HG03025 (cell line): ENCODE measurements around the gene ALKBH8.
"Not testable (repeated sequence)": the region's sequence is repeated elsewhere in the genome, so short reads cannot be mapped to it uniquely, and the experiment has no call there.

ENCODE experiments used
- ATAC-seq: cut with Tn5 transposase; IDR thresholded peaks from one replicate; pipeline ENCODE4 v1.9.1; 2021; ENCODE audit warnings: mild to moderate bottlenecking, moderate library complexity; ENCODE audit not compliant: unreplicated experiment, low FRiP score

ALKBH8 gene

DNA sequence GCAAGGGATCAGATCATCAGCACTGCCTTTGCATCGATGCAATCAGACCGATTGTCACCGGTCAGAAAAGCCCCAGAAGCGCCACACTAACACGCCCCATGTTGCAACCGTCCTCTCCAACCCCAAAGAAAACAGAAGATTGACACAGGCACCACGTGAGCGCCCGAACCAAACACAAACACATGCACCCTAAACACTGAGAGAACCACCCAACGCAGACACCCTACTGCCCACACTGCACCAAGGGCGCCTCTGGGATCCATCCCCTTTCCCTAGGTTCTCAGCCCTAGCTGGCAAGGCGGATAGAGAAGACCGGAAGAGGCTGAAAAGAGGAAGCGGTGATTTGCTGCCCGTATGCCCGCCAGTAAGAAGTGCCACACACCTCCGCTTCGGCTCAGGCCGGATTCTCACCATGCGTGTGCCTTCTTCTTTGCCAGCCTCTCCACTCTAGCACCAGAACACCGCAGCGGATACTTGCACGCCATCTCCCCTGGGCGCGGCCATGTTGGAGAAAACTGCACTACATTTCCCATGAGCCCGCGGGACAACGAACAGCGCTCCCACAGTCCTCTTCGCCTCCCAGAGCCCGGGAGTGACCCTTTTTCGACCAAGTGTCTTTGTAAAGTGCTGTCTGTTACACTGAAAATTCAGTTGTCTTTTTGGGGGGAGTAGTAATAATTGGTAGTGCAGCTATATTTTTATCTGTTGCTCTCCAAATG, at the start of gene ALKBH8:
Gene ALKBH8 (minus strand): TSS at position 517 of the 719 bp plus-strand sequence. CDS start 4,842 bp downstream, outside the sequence.
- peak; percentile 82 for ATAC-seq

GRCh38 chr11:107612445-107612844, 46.9 kb upstream of the ALKBH8 start:
- ATAC-seq: no peak

DNA sequence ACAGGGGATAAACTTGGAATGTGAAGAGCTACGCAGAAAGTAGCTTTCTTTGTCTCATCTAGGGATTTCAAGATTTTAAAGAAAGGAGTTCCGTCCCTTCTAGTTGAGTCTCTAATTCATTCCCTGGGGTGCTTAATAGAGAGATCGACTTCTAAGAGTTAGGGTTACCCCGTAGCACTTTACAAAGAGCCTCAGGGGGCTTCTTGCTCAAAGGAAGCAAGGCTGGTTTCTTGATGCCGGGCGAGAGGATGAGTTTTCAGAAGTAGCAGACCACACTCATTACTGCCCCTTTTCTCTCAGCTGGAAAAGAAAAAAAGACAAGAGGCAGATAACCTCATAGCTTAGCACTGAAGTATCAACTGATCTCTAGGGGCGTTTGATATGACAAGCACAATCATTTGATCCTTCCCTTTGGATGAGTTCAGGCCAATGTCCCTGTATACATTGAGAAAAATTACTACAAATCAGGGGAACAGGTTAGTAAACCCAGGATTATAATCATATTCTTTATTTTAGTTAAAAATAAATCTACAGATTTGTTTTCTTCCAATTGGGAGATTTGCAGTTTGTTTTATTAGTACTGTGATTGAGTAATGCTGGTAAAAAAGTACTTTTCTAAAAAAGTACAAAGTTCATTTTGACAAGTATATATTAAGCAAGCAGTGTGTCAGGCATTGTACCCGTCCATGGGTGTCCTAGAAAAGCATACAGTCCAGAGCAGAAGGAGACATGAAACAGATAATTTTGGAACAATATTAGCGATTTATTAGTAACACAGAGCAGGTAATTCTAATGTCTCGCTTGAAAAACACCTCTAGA, 44.1 kb upstream of the ALKBH8 start:
- ATAC-seq: no peak

GRCh38 chr11:107608809-107609208, 43.3 kb upstream of the ALKBH8 start:
- no peak for ATAC-seq

DNA sequence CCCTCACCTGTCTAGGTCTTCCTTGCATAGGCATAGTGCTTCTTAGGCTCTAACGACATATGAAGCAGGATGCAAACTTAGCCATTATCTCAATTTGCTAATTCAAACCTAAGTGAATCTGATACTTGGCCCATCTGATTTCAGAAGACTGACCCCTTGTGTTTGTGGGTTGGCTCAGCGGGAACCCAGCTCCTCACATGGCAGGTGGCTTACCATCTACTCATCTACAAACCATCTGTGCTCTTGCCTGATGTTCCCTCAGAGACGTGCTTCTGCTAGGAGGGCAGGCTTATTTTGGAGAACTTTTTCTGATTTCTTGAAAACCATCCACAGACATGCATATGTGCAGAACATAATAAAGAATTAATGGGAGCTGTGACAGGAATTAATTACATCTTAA, 40.6 kb upstream of the ALKBH8 start:
- no peak for ATAC-seq

- ATAC-seq: no peak
Observed at GRCh38 chr11:107605061-107606006, 39.8 kb upstream of the ALKBH8 start.

GRCh38 chr11:107598225-107599139, 32.9 kb upstream of the ALKBH8 start:
- no peak for ATAC-seq

- ATAC-seq: no peak
Observed at GRCh38 chr11:107594736-107595135, 29.2 kb upstream of the ALKBH8 start.

DNA sequence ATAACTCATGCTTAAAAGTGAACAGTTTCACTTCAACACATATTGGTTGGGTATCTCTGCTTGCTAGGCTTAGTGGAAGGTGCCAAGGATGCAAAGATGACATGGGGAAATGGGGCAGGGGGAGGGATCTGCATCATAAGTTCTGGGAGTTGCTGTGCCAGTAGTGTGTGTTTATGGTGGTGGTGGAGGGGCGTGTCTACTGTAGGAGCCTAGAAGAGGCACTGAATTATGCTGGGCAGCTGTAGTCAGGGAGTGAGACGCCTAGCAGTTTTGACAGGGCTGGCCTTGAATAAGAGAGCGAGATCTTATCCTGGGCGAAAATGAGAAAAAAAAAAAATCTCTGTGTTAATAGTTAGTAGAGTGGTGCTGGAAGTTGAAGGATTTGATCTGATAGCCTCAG, 28.4 kb upstream of the ALKBH8 start:
- ATAC-seq: no peak

DNA sequence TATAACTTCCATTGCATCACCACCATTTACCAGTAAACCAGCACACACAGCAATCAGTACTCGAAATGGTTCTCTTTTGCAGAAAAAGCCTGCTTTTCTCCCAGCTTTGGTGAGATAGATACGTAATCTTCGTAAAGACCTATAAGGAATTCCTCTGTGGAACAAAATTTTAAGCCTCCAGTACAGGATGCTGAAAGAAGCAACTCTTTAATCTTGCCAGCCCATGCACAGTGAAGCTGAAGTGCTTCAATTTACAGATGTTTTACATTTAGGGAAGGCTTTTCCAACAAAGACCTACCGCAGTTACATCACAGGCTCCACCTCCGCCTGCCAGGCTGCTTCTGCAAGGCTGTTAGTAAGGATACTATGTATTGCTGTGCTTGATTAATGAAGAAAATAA, 27.3 kb upstream of the ALKBH8 start:
- ATAC-seq: no peak

DNA sequence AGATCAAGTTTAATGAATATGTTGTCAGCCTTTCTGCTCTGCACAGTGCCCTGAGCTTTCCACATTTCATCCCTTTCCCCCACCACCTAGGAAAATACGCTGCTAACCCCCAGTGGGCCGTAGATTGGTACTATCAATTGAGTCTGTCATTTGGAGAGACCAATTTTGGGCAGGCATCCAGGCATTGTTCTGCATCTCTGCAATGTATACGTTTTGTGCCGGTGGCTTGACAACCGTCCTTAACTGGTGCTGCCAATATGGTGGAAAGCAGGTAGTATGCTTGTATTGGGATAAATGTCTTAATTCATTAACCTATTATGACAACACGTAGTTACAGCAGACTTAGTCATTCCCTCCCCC, 26.7 kb upstream of the ALKBH8 start:
- no peak for ATAC-seq

GRCh38 chr11:107591378-107592230, 26.1 kb upstream of the ALKBH8 start:
- no peak for ATAC-seq

DNA sequence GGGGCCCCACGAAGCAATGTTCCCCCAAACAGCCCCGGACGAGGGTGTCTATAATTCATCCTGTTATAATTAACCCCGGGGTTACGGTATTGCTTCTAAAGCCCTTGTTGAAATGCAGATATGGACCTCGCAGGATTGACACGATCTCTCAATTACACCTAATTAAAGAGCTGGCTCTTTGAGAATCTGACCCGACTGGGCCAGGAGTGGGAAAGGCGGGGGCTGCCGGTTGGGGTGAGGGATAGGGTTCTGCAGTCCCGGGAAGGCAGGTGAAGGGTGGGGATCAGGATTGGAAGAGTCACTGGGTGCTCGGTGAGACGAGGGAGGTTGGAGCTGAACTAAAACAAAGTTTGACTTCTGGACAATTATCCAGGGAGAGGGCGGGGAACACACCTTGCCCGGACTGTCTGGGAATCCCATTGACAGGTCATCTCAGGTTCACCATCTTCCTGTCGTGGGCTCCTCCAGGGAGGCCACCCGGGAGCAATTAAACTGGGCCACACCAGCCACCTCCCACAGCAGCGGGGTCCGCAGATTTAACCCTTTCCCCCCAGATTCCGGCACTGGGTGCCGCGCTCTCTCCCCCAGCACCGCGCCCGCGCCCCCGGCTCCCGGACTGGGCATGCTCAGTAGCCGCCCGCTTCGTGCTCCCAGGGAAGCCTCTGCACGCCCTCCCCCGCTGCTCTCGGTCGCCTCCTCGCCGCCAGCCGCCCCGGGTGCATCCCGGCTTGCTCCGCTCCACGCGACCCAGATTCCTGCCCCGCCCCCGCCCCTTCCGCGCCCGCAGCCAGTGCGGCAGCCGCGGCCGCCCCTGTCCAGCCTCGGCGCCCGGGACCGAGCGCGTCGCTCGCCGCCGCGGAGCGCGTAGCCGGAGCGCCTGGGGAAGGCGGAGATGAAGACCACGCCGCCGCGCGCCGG, 25.2 kb upstream of the ALKBH8 start, which contains the start of gene ELMOD1:
Gene ELMOD1 (plus strand): TSS at position 688 of the 918 bp plus-strand sequence. CDS start 27,043 bp downstream, outside the sequence.
- ATAC-seq: no peak

DNA sequence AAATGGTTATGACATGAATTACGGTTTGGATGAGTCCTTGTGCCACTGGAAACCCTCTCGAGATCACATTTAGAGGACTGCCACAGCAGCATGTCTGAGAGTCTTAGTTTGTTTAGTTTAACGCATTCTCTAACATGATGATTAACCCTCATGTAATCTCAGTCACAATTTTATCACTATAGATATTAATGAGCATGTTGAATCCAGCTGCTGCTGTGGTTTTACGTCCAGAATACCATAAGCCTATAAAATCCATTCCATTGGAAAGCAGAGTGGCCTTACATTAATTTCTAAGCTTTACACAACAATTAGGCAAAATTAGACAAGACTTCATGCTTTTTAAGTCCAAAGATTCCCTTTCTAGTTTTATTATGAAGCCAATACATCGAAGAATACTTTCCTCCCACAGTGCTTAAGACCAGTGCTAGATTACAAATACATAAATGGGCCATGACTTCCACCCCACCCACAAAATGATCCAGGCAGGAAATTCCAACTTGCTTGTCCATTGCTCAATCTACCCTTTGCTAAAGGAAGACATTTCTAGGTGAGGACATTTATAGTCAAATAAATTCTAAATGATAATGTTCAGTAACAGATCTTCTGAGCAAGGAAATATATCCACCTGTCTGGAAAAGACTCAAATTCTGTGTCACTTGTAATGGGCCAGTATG, 21.9 kb upstream of the ALKBH8 start:
- no peak for ATAC-seq

DNA sequence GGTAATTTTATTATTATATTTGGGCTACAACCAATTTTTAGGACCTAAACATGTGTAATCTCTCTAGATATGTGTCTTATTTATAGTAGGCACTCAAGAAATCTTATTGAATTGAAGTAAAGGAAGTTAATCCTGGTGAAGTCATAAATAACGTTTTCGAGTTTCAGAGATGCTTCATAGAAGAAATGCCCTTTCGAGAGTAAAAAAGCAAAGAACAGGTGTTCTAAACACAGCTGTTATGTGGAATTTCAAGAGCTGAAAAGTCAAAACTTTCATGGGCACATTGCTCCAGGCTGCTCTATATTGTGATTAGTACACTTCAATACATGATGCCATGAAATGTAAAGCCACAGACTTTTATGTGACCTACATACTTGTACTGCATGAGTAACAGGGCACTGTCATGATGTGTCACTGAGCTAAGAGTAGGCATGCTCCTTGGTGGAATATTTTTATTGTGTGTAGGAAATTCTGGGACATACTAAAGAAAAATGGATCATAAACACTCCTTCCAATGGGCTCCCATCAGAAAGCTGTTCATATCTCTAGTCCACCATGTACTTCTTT, 18.2 kb upstream of the ALKBH8 start:
- peak; percentile 59 for ATAC-seq

DNA sequence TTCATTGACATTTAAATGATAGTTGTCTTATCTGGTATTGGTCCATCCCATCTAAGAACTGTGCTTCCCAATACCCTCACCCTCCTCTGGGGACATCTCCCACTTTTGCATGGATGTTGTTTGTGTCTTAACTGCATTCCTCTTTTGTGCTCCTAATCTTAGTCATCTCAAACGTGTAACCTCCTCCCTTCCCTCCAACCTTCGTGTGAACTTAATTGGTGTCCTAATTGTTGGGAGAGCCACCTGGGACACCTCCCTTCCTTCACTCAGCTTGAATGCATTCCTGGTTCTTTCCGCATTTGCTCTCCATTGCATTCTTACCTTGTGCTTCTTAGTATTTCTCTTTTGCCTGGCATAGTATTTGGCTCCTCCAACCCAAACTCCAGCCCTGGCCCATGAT, 15.6 kb upstream of the ALKBH8 start:
- no peak for ATAC-seq

DNA sequence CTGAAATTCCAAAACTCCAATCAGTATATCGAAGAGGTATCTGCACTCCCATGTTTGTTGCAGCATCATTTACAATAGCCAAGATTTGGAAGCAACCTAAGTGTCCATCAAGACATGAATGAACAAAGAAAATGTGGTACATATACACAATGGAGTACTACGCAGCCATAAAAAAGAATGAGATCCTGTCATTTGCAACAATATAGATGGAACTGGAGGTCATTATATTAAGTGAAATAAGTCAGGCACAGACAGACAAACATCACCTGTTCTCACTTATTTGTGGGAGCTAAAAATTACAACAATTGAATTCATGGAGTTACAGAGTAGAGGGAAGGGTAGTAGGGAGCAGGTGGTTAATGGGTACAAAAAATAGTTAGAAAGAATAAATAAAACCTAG, 13.6 kb upstream of the ALKBH8 start:
- ATAC-seq: not testable (repeated sequence)
